H1 (cell line): Measurements from ENCODE around the gene GNG11. TPM values are rescaled to one million over a fixed set of nuclear protein-coding genes. Genes with fewer than 3 reads are reported as not detected.

Source experiments
- CTCF ChIA-PET: fragments of 300-600 bp; sonication (Branson Sonifier 250); formaldehyde crosslinking; loops from one replicate; lab custom pipeline; 2021; ENCODE audit not compliant: partially characterized antibody; lab: Charles Lee
- POLR2A ChIA-PET: fragments of 300-600 bp; sonication (Branson Sonifier 250); formaldehyde crosslinking; loops from one replicate; lab custom pipeline; 2021; ENCODE audit warnings: inconsistent platforms; ENCODE audit not compliant: partially characterized antibody; lab: Charles Lee
- DNase-seq, 2 experiments: peaks; one replicate each; pipeline versions ENCODE4 v3.0.0 to v3.0.0-alpha.2; 2010 to 2022; ENCODE audit warnings: low spot score in 2 of 2, low read depth in 1 of 2, mixed read lengths in 1 of 2
- FAIRE-seq: peaks from 2 replicates; lab custom pipeline; 2011; peaks lifted over from hg19 to GRCh38; lab: Jason Lieb, UNC
- H2AFZ ChIP-seq: 2 replicates; pipeline ENCODE4 v1.8.1; 2012; ENCODE audit warnings: low read length, inconsistent platforms
- H2AK5ac ChIP-seq: 2 replicates; pipeline ENCODE4 v1.6.1; 2013; ENCODE audit warnings: low read depth, low read length
- H2BK120ac ChIP-seq: replicated peaks from 2 replicates; pipeline ENCODE3; 2013; ENCODE audit warnings: low read depth, low read length, inconsistent platforms
- H2BK12ac ChIP-seq: 2 replicates; pipeline ENCODE4 v1.6.1; 2013; ENCODE audit warnings: low read depth, low read length
- H2BK15ac ChIP-seq: 2 replicates; pipeline ENCODE4 v1.6.1; 2013; ENCODE audit warnings: low read length
- H2BK20ac ChIP-seq: 2 replicates; pipeline ENCODE4 v1.6.1; 2013; ENCODE audit warnings: low read length
- H2BK5ac ChIP-seq: 2 replicates; pipeline ENCODE4 v1.6.1; 2013; ENCODE audit warnings: low read depth, low read length
- H3K14ac ChIP-seq: 2 replicates; pipeline ENCODE4 v1.6.1; 2013; ENCODE audit warnings: inconsistent platforms; ENCODE audit not compliant: insufficient read length
- H3K18ac ChIP-seq: 2 replicates; pipeline ENCODE4 v1.6.1; 2013; ENCODE audit warnings: low read length; ENCODE audit errors: extremely low read depth
- H3K23ac ChIP-seq: 2 replicates; pipeline ENCODE4 v1.6.1; 2013; ENCODE audit warnings: inconsistent platforms; ENCODE audit not compliant: insufficient read length
- H3K23me2 ChIP-seq: 2 replicates; pipeline ENCODE4 v1.6.1; 2013; ENCODE audit warnings: low read depth, low read length
- H3K27ac ChIP-seq: 2 replicates; pipeline ENCODE4 v1.6.1; 2011; ENCODE audit warnings: low read depth, low read length, inconsistent platforms
- H3K27me3 ChIP-seq, 4 experiments: replicated peaks in 1 of 4; 1 replicate in 1 of 4; 2 replicates in 3 of 4; pipeline versions ENCODE4 v1.6.1 to v1.8.1; 2011 to 2013; ENCODE audit warnings: low read length in 3 of 4, mild to moderate bottlenecking in 3 of 4, inconsistent platforms in 2 of 4, mixed read lengths in 2 of 4, moderate library complexity in 1 of 4; ENCODE audit not compliant: control insufficient read depth in 3 of 4, insufficient read depth in 3 of 4; ENCODE audit errors: extremely low read depth in 1 of 4
- H3K36me3 ChIP-seq, 4 experiments: 2 replicates each; pipeline versions ENCODE4 v1.6.1 to v1.8.1; 2011 to 2013; ENCODE audit warnings: mild to moderate bottlenecking in 4 of 4, low read length in 3 of 4, moderate library complexity in 2 of 4, control low read depth in 1 of 4, inconsistent platforms in 1 of 4; ENCODE audit not compliant: insufficient read depth in 4 of 4, control insufficient read depth in 2 of 4
- H3K4ac ChIP-seq: replicated peaks from 2 replicates; pipeline ENCODE3; 2013; ENCODE audit warnings: low read length, low read depth, mixed read lengths, inconsistent platforms; ENCODE audit not compliant: insufficient read length
- H3K4me1 ChIP-seq, 4 experiments: replicated peaks in 1 of 4; 1 replicate in 1 of 4; 2 replicates in 3 of 4; pipeline versions ENCODE4 v1.6.1 to v1.8.1; 2011 to 2013; ENCODE audit warnings: low read length in 3 of 4, inconsistent platforms in 2 of 4, mixed read lengths in 1 of 4; ENCODE audit not compliant: insufficient read depth in 4 of 4, control insufficient read depth in 3 of 4
- H3K4me2 ChIP-seq, 2 experiments: 2 replicates each; pipeline versions ENCODE4 v1.6.1 to v1.8.1; 2011 to 2013; ENCODE audit warnings: low read depth in 2 of 2, low read length in 2 of 2, control low read depth in 1 of 2, inconsistent platforms in 1 of 2, mild to moderate bottlenecking in 1 of 2; ENCODE audit not compliant: insufficient read depth in 1 of 2
- H3K4me3 ChIP-seq, 4 experiments: fragments of 200-600, 300-600 bp in 1 of 4; sonication (generic), shearing (Covaris generic), sonication (Bioruptor Twin) in 1 of 4; 2 replicates each; pipeline versions ENCODE4 v1.5.1 to v1.8.1; 2011 to 2016; ENCODE audit warnings: low read length in 4 of 4, low read depth in 3 of 4, control low read depth in 2 of 4, inconsistent platforms in 2 of 4, mild to moderate bottlenecking in 2 of 4, mixed read lengths in 1 of 4, moderate library complexity in 1 of 4; ENCODE audit not compliant: insufficient read depth in 2 of 4; ENCODE audit errors: extremely low read depth in 1 of 4
- H3K56ac ChIP-seq: replicated peaks from 2 replicates; pipeline ENCODE3; 2013; ENCODE audit warnings: low read depth, mild to moderate bottlenecking, mixed read lengths, low read length, inconsistent platforms; ENCODE audit not compliant: insufficient read length
- H3K79me1 ChIP-seq: 2 replicates; pipeline ENCODE4 v1.6.1; 2013; ENCODE audit warnings: low read depth, low read length, control low read depth
- H3K79me2 ChIP-seq, 2 experiments: 2 replicates each; pipeline versions ENCODE4 v1.6.1 to v1.8.1; 2012 to 2013; ENCODE audit warnings: low read length in 2 of 2, mild to moderate bottlenecking in 2 of 2, inconsistent platforms in 1 of 2; ENCODE audit not compliant: insufficient read depth in 2 of 2, control insufficient read depth in 1 of 2
- H3K9ac ChIP-seq, 4 experiments: replicated peaks in 1 of 4; 1 replicate in 1 of 4; 2 replicates in 3 of 4; pipeline versions ENCODE4 v1.6.1 to v1.8.1; 2011 to 2013; ENCODE audit warnings: low read depth in 3 of 4, low read length in 3 of 4, control low read depth in 2 of 4, mild to moderate bottlenecking in 2 of 4, moderate library complexity in 2 of 4, inconsistent platforms in 1 of 4; ENCODE audit errors: extremely low read depth in 1 of 4
- H3K9me3 ChIP-seq, 2 experiments: 2 replicates each; pipeline versions ENCODE4 v1.6.1 to v1.8.1; 2012 to 2013; ENCODE audit warnings: mild to moderate bottlenecking in 2 of 2, moderate library complexity in 2 of 2, control low read depth in 1 of 2, inconsistent platforms in 1 of 2, low read depth in 1 of 2, low read length in 1 of 2, mixed read lengths in 1 of 2; ENCODE audit not compliant: insufficient read depth in 2 of 2
- H4K20me1 ChIP-seq, 2 experiments: replicated peaks in 1 of 2; 2 replicates each; pipeline versions ENCODE3 to v1.8.1; 2011 to 2013; ENCODE audit warnings: inconsistent platforms in 2 of 2, low read length in 2 of 2, mild to moderate bottlenecking in 1 of 2; ENCODE audit not compliant: insufficient read depth in 2 of 2, control insufficient read depth in 1 of 2
- H4K5ac ChIP-seq: 2 replicates; pipeline ENCODE4 v1.6.1; 2013; ENCODE audit warnings: low read length, low read depth, mixed read lengths, inconsistent platforms; ENCODE audit not compliant: insufficient read length
- H4K8ac ChIP-seq: 2 replicates; pipeline ENCODE4 v1.8.0; 2013; ENCODE audit warnings: mild to moderate bottlenecking, moderate library complexity, low read length, inconsistent platforms; ENCODE audit not compliant: insufficient read depth; ENCODE audit errors: extremely low read depth
- H4K91ac ChIP-seq: replicated peaks from 2 replicates; pipeline ENCODE3; 2013; ENCODE audit warnings: low read length, mixed read lengths, inconsistent platforms; ENCODE audit not compliant: insufficient read length
- CBX5 ChIP-seq: fragments of 300-800, 300-1000 bp; sonication (generic); IDR thresholded peaks from 2 replicates; pipeline ENCODE4 v1.7.1; 2016; ENCODE audit warnings: antibody characterized with exemption, low read length, low read depth
- CEBPB ChIP-seq: IDR thresholded peaks from 2 replicates; pipeline ENCODE4 v1.6.1; 2012; ENCODE audit warnings: low read depth, low read length
- CHD1 ChIP-seq: IDR thresholded peaks from 2 replicates; pipeline ENCODE4 v1.6.1; 2012; ENCODE audit warnings: low read depth, low read length, improper control_type of control experiment
- CTBP2 ChIP-seq: IDR thresholded peaks from 2 replicates; pipeline ENCODE4 v1.7.0; 2011; ENCODE audit warnings: borderline replicate concordance, mild to moderate bottlenecking, moderate library complexity, mixed read lengths, low read length; ENCODE audit not compliant: insufficient read depth, insufficient read length
- FOSL1 ChIP-seq: IDR thresholded peaks from 2 replicates; pipeline ENCODE4 v1.6.1; 2011; ENCODE audit warnings: mild to moderate bottlenecking, low read depth, low read length, moderate library complexity; ENCODE audit not compliant: insufficient read depth
- GTF2F1 ChIP-seq: IDR thresholded peaks from 2 replicates; pipeline ENCODE4 v1.6.1; 2012; ENCODE audit warnings: low read depth, low read length, improper control_type of control experiment, borderline replicate concordance
- HDAC6 ChIP-seq: IDR thresholded peaks from one replicate; pipeline ENCODE4 v1.7.1; 2012; ENCODE audit warnings: low read depth, mild to moderate bottlenecking, inconsistent platforms, low read length, moderate library complexity
- KDM1A ChIP-seq: fragments of 200-600, 300-600 bp; sonication (generic); IDR thresholded peaks from 2 replicates; pipeline ENCODE4 v1.7.1; 2016; ENCODE audit warnings: mild to moderate bottlenecking, low read length, borderline replicate concordance
- POU5F1 ChIP-seq: IDR thresholded peaks from 2 replicates; pipeline ENCODE4 v1.6.1; 2011; ENCODE audit warnings: low read depth, mild to moderate bottlenecking, low read length, moderate library complexity
- RFX5 ChIP-seq: IDR thresholded peaks from 2 replicates; pipeline ENCODE4 v1.6.1; 2011; ENCODE audit warnings: low read depth, low read length, improper control_type of control experiment, borderline replicate concordance
- RXRA ChIP-seq: IDR thresholded peaks from 2 replicates; pipeline ENCODE4 v1.6.1; 2011; ENCODE audit warnings: low read depth, mild to moderate bottlenecking, low read length, moderate library complexity; ENCODE audit not compliant: insufficient read depth
- SP4 ChIP-seq: IDR thresholded peaks from 2 replicates; pipeline ENCODE4 v1.6.1; 2012; ENCODE audit warnings: low read length, inconsistent platforms
- USF2 ChIP-seq: IDR thresholded peaks from 2 replicates; pipeline ENCODE4 v1.6.1; 2011; ENCODE audit warnings: low read length, improper control_type of control experiment
- YY1 ChIP-seq: IDR thresholded peaks from 2 replicates; pipeline ENCODE4 v1.6.1; 2011; ENCODE audit warnings: low read depth, mild to moderate bottlenecking, low read length
- WGBS, 2 experiments: shearing (Covaris generic) in 1 of 2; methylation state at CpG; one replicate each; pipeline versions ENCODE4 v1.1.6 to v1.1.7; 2013 to 2015; ENCODE audit warnings: low lambda C conversion rate in 2 of 2, mixed read lengths in 2 of 2, inconsistent platforms in 1 of 2, low coverage in 1 of 2, missing lambda C conversion rate in 1 of 2; ENCODE audit not compliant: insufficient replicate concordance in 2 of 2, insufficient coverage in 1 of 2, insufficient read length in 1 of 2; ENCODE audit errors: extremely low coverage in 1 of 2, missing lambda C conversion rate in 1 of 2; 5-methylcytosine and 5-hydroxymethylcytosine counted together
- polyA plus RNA-seq, 7 experiments: library from polyadenylated mRNA; depleted of rRNA in 3 of 7; stranded (reverse) in 5 of 7; unstranded in 2 of 7; fragments of >200 nt in 5 of 7; fragments of 200-250 nt in 2 of 7; gene quantifications; 1 replicate in 5 of 7; 2 replicates in 1 of 7; 4 replicates in 1 of 7; pipeline versions ENCODE4 v1.2.1 to v1.2.3, GENCODE V29; 2011 to 2013; ENCODE audit warnings: missing spikeins in 2 of 7, mixed read lengths in 2 of 7
- total RNA-seq: library from RNA; stranded (reverse); fragmentation: NEBNext Ultra II Directional; extraction: Animal tissue kit (Norgen Biotek cat#: 25700); gene quantifications from 2 replicates; pipeline ENCODE4 v1.2.1, GENCODE V29; 2021

The GNG11 gene
- total and polyA plus RNA-seq, 2 of the 8 experiments (the other 6 are each of a cell fraction or from before 2014, with no cell fraction given) = 0.38 to 1.3 TPM

GRCh38 chr7:93884541-93884940 is 37.0 kb upstream of the GNG11 start:
- H3K27ac ChIP-seq = no peak overlapping the region
- H3K56ac ChIP-seq = no peak overlapping the region
- H3K23me2 ChIP-seq = no peaks in the 10 kb centered on the region
- WGBS, 2 experiments = 96% methylated on average over 1 of the region's 1 CpG; no CpG with 5 or more reads in 1 of the 2 experiments
- no peak overlapping the region for H4K8ac ChIP-seq
- peaks cover 0 to 6% (median 2%) of the 10 kb centered on the region in 4 experiments; a peak in 4 of 7 replicates for H3K27me3 ChIP-seq
- H2BK15ac ChIP-seq = no peak overlapping the region
- no peak overlapping the region for H3K9ac ChIP-seq
- no peak overlapping the region for H2BK12ac ChIP-seq
- no peak overlapping the region for H4K91ac ChIP-seq
- H3K14ac ChIP-seq = no peak overlapping the region
- no peaks in the 10 kb centered on the region for H3K9me3 ChIP-seq
- no peaks in the 10 kb centered on the region for H3K79me2 ChIP-seq
- no peaks in the 10 kb centered on the region for H4K20me1 ChIP-seq
- H2BK20ac ChIP-seq = no peak overlapping the region
- H3K18ac ChIP-seq = no peak overlapping the region
- DNase-seq (no peak), FAIRE-seq (no peak)
- POLR2A ChIA-PET = no interaction called here
- no peak overlapping the region for H3K4ac ChIP-seq
- no peaks in the 10 kb centered on the region for H3K4me1 ChIP-seq
- no peak overlapping the region for H4K5ac ChIP-seq
- no peak overlapping the region for H2AFZ ChIP-seq
- H3K79me1 ChIP-seq = no peaks in the 10 kb centered on the region
- no peak overlapping the region for H3K4me3 ChIP-seq
- H3K23ac ChIP-seq = no peak overlapping the region
- no peak overlapping the region for H2BK5ac ChIP-seq
- H3K36me3 ChIP-seq = no peaks in the 10 kb centered on the region
- CTCF ChIA-PET = interaction anchor here (1.5 kb wide), 1 partner anchor 18 kb away, joined by 3 read pairs; no protein-coding TSS in a partner anchor
- no peak overlapping the region for H2BK120ac ChIP-seq
- H2AK5ac ChIP-seq = no peak overlapping the region
- H3K4me2 ChIP-seq = no peak overlapping the region
- no peak for TF ChIP-seq GTF2F1
- TF ChIP-seq CTBP2 = no peak
- no peak for TF ChIP-seq HDAC6
- TF ChIP-seq YY1 = no peak
- no peak for TF ChIP-seq FOSL1
- TF ChIP-seq CEBPB = no peak
- no peak for TF ChIP-seq USF2
- no peak for TF ChIP-seq RXRA
- TF ChIP-seq CBX5 = no peak
- no peak for TF ChIP-seq RFX5
- TF ChIP-seq POU5F1 = no peak
- no peak for TF ChIP-seq CHD1
- TF ChIP-seq SP4 = no peak
- TF ChIP-seq KDM1A = no peak
